Left renal pelvis (tissue), 4 donors: ENCODE measurements around the gene ABCC1. TPM values are rescaled to one million over a fixed set of nuclear protein-coding genes. Genes with fewer than 3 reads are reported as not detected.
"Not testable (repeated sequence)": the region's sequence is repeated elsewhere in the genome, so short reads cannot be mapped to it uniquely, and the experiment has no call there.

ENCODE experiments used
- DNase-seq, 4 donors: peaks; one replicate each; pipeline ENCODE4 v3.0.0-alpha.2; 2013; ENCODE audit warnings: low read depth in 4 of 4, low spot score in 3 of 4
- polyA plus RNA-seq, 4 donors: library from polyadenylated mRNA; unstranded; fragments of 120-200 nt; gene quantifications; one replicate each; pipeline ENCODE4 v1.2.1, GENCODE V29; 2013; ENCODE audit not compliant: insufficient read length in 4 of 4

ABCC1 gene
- polyA plus RNA-seq, 4 donors, result 18.3 to 30.2 (median 23.1) TPM

- no peak for DNase-seq
Observed at GRCh38 chr16:15942931-15943690, 6.3 kb upstream of the ABCC1 start.

DNA sequence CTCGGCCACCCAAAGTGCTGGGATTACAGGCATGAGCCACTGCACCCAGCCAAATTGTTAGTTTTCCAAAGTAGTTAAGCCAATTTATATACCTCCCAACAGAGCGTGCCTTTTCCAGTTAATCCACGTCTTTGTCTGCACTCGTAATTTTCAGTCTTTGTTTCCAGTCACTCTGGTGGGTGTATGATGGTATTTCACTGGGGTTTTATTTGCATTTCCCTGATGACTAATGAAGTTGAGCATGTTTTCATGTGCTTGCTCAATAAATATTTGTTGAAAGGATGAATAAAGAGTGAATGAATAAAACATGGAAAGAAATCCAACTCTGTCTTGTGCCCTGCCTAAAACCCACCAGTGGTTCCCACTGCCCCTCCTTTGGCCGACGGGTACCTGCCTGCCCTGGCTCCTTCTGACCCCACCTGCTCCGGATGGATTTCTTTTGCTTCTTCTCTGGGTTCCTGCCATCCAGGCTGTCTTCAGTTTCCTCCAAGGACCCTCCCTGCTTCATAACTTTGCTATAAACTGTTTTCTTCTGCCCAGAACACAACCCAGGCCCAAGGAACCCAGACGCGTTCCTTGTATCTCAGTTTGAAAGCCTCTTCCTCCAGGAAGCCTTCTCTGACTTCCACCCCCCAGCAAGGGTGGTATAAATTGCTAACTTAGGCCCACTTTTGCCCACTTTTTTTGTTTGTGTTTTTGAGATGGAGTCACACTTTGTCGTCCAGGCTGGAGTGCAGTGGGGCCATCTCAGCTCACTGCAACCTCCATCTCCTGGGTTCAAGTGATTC is 3.0 kb upstream of the ABCC1 start:
- no peak for DNase-seq

DNA sequence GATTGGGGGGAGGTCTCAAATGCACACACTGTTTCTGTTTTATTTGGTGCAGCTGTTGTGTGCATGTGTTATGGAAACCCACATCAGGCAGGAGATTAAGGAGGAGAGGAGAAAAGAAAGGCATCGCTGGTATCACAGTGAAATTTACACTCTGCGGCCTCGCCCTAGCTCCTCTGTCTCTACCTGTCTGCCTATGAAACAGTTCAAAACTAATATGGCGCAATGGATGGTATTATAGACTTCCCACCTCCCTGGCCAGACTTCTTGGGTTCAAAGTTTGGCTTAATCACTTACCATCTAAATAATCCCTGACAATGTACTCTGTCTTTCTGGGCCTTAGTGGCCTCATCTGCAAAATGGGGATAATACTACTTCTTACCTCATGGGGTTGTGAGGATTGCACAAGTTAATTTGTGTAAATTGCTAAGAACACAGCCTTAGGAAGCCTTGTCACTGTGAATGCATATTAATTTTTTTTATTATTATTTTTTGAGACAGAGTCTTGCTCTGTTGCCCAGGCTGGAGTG is 1.4 kb upstream of the ABCC1 start:
- no peak for DNase-seq

DNA sequence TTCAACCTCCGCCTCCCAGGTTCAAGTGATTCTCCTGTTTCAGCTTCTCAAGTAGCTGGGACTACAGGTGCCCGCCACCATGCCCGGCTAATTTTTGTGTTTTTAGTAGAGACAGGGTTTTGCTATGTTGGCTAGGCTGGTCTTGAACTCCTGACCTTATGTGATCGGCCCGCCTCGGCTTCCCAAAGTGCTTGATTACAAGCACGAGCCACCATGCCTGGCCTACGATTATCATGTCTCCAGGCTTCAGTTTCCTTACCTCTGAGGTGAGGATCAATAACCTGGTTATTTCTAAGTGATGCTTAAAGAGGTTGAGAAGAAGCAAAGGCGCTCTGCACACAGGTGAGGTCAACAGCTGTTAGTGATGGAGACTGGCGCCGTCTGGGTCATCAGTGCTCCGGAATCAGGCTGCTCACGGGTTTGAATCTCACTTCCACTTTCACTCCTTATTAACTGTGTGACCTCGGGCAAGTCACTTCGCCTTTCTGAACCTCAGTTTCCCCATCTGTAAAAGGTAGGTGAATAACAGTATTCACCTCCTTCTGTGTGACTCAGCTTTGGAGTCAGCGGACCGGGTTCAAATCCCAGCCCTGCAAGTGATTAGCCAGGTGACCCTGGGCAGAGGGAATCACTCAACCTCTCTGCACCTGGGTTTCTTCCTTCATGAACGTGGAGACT is 745 bp upstream of the ABCC1 start:
- no peak for DNase-seq

DNA sequence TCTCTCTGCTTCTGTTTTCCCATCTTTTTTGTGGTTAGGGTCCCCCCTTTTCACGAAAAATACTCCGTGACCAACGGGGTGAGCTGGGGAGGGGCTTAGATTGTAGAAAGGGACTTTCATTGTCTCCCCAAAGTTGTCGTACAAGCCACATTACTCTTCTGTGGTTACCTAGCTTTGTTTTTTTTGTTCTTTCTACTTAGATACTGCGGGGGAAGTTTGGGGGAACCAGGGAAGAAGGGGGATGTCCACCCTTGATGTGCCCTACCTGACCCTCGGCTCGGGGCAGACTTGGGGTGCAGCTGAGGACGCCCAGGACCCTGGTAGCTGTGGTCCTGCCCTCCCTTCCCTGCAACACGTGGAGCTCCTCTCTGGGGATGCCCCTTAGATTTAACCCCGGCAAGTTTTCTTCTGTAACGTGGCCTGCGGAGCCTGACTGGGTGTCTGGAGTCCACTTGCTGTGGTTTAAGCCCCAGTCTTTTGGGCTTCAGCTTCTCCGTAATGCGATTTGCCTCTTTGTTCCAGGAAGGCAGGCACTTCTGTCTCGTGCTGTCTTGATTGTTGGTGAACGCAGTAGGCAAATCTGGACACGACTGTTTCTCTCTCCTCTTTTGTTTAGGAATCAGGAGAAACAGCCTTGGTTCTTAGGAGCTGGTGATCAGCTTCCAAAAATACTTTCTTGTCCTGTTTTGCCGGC is 892 bp downstream of the ABCC1 start:
- no peak for DNase-seq

- no peak for DNase-seq
Observed at GRCh38 chr16:15950869-15951268, 1.5 kb downstream of the ABCC1 start.

GRCh38 chr16:15951852-15952251 is 2.4 kb downstream of the ABCC1 start:
- DNase-seq, result no peak

DNA sequence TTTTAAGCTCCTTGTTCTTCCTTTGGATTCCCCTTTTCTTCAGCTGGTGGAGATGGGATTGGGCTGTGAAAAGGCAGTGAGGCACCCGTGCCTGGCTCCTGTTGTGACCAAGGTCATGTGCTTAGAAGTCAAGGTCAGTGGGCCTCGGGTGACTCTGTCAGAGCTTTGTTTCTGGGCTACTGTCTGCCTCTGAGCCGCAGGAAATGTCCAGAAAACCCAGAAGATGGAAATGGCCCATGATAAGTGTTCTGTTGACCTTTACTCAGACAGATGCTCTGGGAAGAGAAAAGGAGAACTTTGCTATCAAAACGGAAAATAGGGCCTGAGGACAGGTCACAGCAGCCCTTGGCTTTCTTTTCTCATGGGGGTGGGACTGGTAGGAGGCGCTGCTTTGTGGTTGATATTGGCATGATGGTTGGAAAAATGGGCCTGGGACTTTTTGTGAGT is 2.9 kb downstream of the ABCC1 start:
- no peak for DNase-seq

- DNase-seq, result no peak
Observed at GRCh38 chr16:15953477-15953876, 4.1 kb downstream of the ABCC1 start.

DNA sequence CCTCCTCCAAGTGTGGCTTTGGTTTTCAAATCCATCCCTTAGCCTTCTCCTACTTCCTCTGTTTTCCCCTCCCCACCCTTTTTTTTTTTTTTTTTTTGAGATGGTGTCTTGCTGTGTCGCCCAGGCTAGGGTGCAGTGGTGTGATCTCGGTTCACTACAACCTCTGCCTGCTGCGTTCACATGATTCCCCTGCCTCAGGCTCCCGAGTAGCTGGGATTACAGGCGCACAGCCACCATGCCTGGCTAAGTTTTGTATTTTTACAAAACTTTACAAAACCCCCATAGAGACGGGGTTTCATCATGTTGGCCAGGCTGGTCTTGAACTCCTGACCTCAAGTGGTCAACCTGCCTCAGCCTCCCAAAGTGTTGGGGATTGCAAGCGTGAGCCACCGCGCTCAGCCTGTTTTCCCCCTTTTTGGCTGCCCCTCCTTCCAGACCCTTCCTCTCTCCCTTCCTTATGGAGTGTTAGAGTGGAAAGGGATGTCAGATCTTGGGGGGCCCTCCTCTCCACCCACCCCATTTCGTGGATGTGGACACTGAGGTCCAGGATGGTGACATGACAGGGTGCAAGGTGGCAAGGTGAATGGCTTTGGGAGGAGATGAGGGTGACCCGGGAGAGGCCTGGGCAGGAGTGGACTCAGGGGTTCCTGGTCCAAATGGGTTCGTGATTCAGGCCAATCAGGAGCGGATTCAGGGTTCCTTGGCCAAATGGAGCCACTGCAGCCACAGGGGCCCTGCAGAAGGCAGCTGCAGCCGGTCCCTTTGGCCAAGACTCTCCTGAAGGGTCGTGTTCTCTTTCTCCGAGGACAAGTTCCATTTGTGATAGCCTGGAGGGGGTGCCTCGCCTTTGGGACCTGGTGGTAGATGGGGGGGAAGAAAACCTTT is 4.8 kb downstream of the ABCC1 start:
- DNase-seq, result no peak

DNA sequence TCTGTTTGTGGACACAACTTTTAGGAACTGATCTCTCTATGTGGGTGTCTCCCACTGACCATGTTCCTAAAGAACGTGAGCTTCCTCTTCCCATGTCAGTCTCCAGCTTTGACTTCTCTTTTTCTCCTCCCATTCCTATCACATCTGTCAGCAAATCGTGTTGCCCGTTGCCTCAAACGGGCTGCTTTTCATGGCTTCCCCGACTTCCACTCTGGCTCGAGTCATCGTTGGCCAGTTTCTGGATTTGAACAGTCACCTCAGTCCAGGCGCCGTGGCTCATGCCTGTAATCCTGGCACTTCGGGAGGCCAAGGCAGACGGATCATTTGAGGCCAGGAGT is 5.4 kb downstream of the ABCC1 start:
- no peak for DNase-seq

DNA sequence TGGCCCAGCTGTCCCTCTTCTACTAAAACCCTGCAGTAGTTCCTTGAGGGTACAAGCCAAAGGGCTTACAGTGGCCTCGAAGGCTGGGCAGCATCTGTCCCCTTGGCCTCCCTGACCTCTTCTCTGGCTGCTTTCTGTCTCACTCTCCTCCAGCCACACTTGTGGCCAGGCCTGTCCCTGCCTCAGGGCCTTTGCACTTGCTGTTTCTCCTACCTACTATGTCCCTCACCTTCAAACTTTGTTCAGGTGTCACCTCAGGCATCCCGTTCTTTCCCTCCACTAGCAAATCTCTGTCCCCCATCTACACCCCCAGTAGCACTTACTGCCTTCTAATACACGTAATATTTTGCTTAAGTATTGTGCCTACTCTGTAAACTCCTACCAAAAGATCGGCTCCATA is 6.0 kb downstream of the ABCC1 start:
- DNase-seq, result no peak

GRCh38 chr16:15956106-15956505 is 6.7 kb downstream of the ABCC1 start:
- DNase-seq, result not testable (repeated sequence)

GRCh38 chr16:15958703-15959348 is 9.4 kb downstream of the ABCC1 start:
- DNase-seq, result peak in 1 of 4 donors; percentile 54

DNA sequence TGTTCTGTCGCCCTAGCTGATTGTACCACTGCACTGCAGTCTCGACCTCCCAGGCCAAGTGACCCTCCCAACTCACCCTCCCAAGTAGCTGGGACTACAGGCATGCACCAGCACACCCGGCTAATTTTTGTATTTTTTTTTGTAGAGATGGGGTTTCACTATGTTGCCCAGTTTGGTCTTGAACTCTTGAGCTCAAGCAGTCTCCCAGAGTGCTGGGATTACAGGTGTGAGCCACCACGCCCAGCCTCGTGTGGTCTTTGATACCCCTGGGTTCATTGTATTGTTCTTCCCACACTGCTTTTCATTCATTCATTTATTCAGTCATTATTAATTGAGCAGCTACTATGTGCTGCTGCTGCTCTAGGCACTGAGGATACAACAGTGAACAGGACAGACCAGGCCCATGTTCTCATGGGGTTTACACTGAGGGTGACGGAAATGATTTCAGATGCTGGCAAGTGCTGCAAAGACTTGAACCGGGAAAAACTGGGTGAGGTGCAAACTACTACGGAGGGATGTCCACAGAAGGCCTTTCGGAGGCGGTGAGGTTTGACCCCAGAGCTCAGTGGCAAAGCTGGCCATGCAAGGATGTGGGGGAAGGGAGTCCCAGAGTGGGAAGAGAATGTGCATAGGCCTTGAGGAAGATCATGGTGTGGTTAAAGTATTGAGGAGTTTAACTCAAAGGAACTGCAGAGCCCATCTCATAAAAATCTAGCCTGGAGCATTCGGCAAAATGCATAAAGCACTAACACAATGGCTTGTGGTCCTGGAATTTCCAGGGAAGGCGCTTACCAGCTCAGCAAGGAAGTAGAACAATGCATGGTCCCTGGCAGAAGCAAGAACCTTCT is 10.9 kb downstream of the ABCC1 start:
- no peak for DNase-seq

- DNase-seq, result no peak
Observed at GRCh38 chr16:15961060-15961511, 11.7 kb downstream of the ABCC1 start.

- no peak for DNase-seq
Observed at GRCh38 chr16:15961571-15962090, 12.2 kb downstream of the ABCC1 start.

DNA sequence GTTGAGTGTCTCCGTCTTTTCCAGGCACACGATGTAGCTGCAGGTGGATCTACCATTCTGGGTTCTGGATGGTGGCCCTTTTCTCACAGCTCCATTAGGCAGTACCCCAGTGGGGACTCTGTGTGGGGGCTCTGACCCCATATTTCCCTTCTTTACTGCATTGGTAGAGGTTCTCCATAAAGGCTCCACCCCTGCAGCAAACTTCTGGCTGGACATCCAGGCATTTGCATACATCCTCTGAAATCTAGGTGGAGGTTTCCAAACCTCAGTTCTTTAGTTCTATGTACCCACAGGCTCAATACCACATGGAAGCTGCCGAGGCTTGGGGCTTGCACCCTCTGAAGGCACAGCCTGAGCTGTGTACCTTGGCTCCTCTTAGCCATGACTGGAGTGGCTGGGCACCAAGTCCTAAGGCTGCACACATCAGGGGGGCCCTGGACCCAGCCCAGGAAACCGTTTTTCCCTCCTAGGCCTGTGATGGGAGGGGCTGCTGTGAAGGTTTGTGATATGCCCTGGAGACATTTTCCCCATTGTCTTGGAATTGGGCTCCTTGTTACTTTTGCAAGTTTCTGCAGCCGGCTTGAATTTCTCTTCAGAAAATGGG is 14.0 kb downstream of the ABCC1 start:
- DNase-seq, result no peak
